Neural cell (in vitro differentiated cells): ENCODE results near the gene VWA8. TPM values are rescaled to one million over a fixed set of nuclear protein-coding genes. Genes with fewer than 3 reads are reported as not detected.

Experiments
- H2AFZ ChIP-seq: fragments of 200-600, 300-800 bp; sonication (generic), shearing (Covaris generic); 2 replicates; pipeline ENCODE4 v1.6.0; 2014; ENCODE audit warnings: low read depth, mild to moderate bottlenecking, antibody characterized with exemption, low read length, moderate library complexity
- H3F3A ChIP-seq: fragments of 200-600 bp; shearing (Covaris generic); 2 replicates; pipeline ENCODE4 v1.6.1; 2016; ENCODE audit warnings: mild to moderate bottlenecking, moderate library complexity, mixed read lengths, antibody characterized with exemption, low read length; ENCODE audit not compliant: insufficient read depth, poor library complexity, severe bottlenecking
- H3K27ac ChIP-seq: fragments of 200-600, 300-800 bp; sonication (generic), shearing (Covaris generic); 2 replicates; pipeline ENCODE4 v1.5.1; 2014; ENCODE audit warnings: mild to moderate bottlenecking, low read length, moderate library complexity
- H3K27me3 ChIP-seq: fragments of 300-800, 200-600 bp; sonication (generic), shearing (Covaris generic); 2 replicates; pipeline ENCODE4 v1.6.0; 2014; ENCODE audit warnings: mild to moderate bottlenecking, low read depth, low read length, moderate library complexity; ENCODE audit not compliant: insufficient read depth
- H3K36me3 ChIP-seq: fragments of 300-800, 200-600 bp; sonication (generic), shearing (Covaris generic); 2 replicates; pipeline ENCODE4 v1.5.1; 2014; ENCODE audit warnings: mild to moderate bottlenecking, antibody characterized with exemption, low read length, moderate library complexity; ENCODE audit not compliant: insufficient read depth
- H3K4me2 ChIP-seq: fragments of 300-800, 200-600 bp; sonication (generic), shearing (Covaris generic); 2 replicates; pipeline ENCODE4 v1.6.0; 2014; ENCODE audit warnings: mild to moderate bottlenecking, low read length
- H3K4me3 ChIP-seq: fragments of 300-800, 200-600 bp; sonication (generic), shearing (Covaris generic); 2 replicates; pipeline ENCODE4 v1.5.1; 2014; ENCODE audit warnings: mild to moderate bottlenecking, low read length, moderate library complexity
- H3K79me2 ChIP-seq: fragments of 200-600 bp; shearing (Covaris generic); replicated peaks from 2 replicates; pipeline ENCODE4 v1.6.0; 2014; ENCODE audit warnings: mild to moderate bottlenecking, low read length, moderate library complexity; ENCODE audit not compliant: insufficient read depth
- H3K9ac ChIP-seq: fragments of 300-800, 200-600 bp; sonication (generic), shearing (Covaris generic); 2 replicates; pipeline ENCODE4 v1.6.1; 2016; ENCODE audit warnings: mild to moderate bottlenecking, low read length, mixed read lengths
- H3K9me2 ChIP-seq: fragments of 200-600 bp; shearing (Covaris generic); 2 replicates; pipeline ENCODE4 v1.6.1; 2016; ENCODE audit warnings: mild to moderate bottlenecking, low read length, mixed read lengths; ENCODE audit not compliant: insufficient read depth
- H3K9me3 ChIP-seq: fragments of 200-600, 300-800 bp; sonication (generic), shearing (Covaris generic); 2 replicates; pipeline ENCODE4 v1.6.1; 2016; ENCODE audit warnings: mild to moderate bottlenecking, mixed run types, low read length, moderate library complexity, mixed read lengths
- H4K20me1 ChIP-seq: fragments of 200-600 bp; shearing (Covaris generic); 2 replicates; pipeline ENCODE4 v1.6.1; 2016; ENCODE audit warnings: mild to moderate bottlenecking, mixed run types; ENCODE audit not compliant: insufficient read depth
- CTCF ChIP-seq: fragments of 450-650 bp; IDR thresholded peaks from 2 replicates; pipeline ENCODE4 v1.5.1; 2014; ENCODE audit warnings: antibody characterized with exemption, mild to moderate bottlenecking, moderate library complexity; ENCODE audit not compliant: poor library complexity, severe bottlenecking
- EP300 ChIP-seq: fragments of 450-650 bp; conservative IDR thresholded peaks from 2 replicates; pipeline ENCODE4 v1.6.1; 2014; ENCODE audit warnings: antibody characterized with exemption, mild to moderate bottlenecking, moderate library complexity; ENCODE audit not compliant: poor library complexity, severe bottlenecking
- EZH2 ChIP-seq: fragments of 200-600, 300-800 bp; shearing (Covaris generic), sonication (generic); IDR thresholded peaks from 2 replicates; pipeline ENCODE4 v1.6.1; 2014; ENCODE audit warnings: antibody characterized with exemption, low read length, borderline replicate concordance, mild to moderate bottlenecking; ENCODE audit not compliant: insufficient read depth, poor library complexity, severe bottlenecking
- MXI1 ChIP-seq: fragments of 450-650 bp; conservative IDR thresholded peaks from 2 replicates; pipeline ENCODE4 v1.6.1; 2014; ENCODE audit warnings: antibody characterized with exemption, mild to moderate bottlenecking; ENCODE audit not compliant: poor library complexity, severe bottlenecking
- POLR2AphosphoS5 ChIP-seq: IDR thresholded peaks from 2 replicates; pipeline ENCODE4 v1.6.1; 2012
- RAD21 ChIP-seq: fragments of 450-650 bp; conservative IDR thresholded peaks from 2 replicates; pipeline ENCODE4 v1.6.1; 2014; ENCODE audit warnings: antibody characterized with exemption, mild to moderate bottlenecking, moderate library complexity
- REST ChIP-seq: IDR thresholded peaks from 2 replicates; pipeline ENCODE4 v1.6.1; 2012; ENCODE audit warnings: borderline replicate concordance
- SMC3 ChIP-seq: fragments of 450-650 bp; conservative IDR thresholded peaks from 2 replicates; pipeline ENCODE4 v1.6.1; 2014; ENCODE audit warnings: antibody characterized with exemption, mild to moderate bottlenecking, moderate library complexity; ENCODE audit not compliant: poor library complexity
- TAF1 ChIP-seq: IDR thresholded peaks from 2 replicates; pipeline ENCODE4 v1.6.1; 2012; ENCODE audit warnings: low read depth
- polyA plus RNA-seq: library from polyadenylated mRNA; depleted of rRNA; stranded (reverse); fragments of >200 nt; gene quantifications from 2 replicates; pipeline ENCODE4 v1.2.3, GENCODE V29; 2014

Gene VWA8
- polyA plus RNA-seq, 1 donor from 2014 or later = 3.6 TPM

DNA sequence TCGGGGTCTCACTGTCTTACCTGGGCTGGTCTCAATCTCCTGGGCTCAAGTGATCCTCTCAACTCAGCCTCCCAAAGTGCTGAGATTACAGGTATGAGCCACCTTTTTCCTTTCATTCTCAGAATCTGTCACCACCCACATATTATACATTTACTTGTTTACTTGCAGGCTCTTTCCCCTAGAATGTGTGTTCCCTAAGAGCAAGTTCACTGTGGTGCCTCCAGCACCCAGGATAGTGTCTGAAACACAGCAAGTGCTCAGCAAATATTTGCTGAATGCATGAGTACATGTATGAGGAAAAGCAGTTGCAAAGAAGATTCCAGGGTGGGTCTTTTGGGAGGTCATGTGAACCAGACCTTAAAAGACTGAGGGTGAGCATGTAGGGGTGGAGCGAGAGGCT is 406.7 kb downstream of the VWA8 start:
- H3F3A ChIP-seq = no peaks in the 10 kb centered on the region
- no peaks in the 10 kb centered on the region for H3K27me3 ChIP-seq
- H2AFZ ChIP-seq = no peak overlapping the region
- H3K27ac ChIP-seq = no peak overlapping the region
- H3K9ac ChIP-seq = no peak overlapping the region
- H3K4me2 ChIP-seq = no peak overlapping the region
- no peak for TF ChIP-seq TAF1
- no peak for TF ChIP-seq MXI1
- TF ChIP-seq REST = no peak
- no peak for TF ChIP-seq CTCF
- TF ChIP-seq RAD21 = no peak
- TF ChIP-seq EZH2 = no peak
- no peak for TF ChIP-seq SMC3
- TF ChIP-seq POLR2AphosphoS5 = no peak
- TF ChIP-seq EP300 = no peak
- no peak overlapping the region for H3K4me3 ChIP-seq
- no peaks in the 10 kb centered on the region for H3K79me2 ChIP-seq
- H3K36me3 ChIP-seq = no peaks in the 10 kb centered on the region
- H3K9me3 ChIP-seq = no peaks in the 10 kb centered on the region
- no peaks in the 10 kb centered on the region for H3K9me2 ChIP-seq
- H4K20me1 ChIP-seq = no peaks in the 10 kb centered on the region

DNA sequence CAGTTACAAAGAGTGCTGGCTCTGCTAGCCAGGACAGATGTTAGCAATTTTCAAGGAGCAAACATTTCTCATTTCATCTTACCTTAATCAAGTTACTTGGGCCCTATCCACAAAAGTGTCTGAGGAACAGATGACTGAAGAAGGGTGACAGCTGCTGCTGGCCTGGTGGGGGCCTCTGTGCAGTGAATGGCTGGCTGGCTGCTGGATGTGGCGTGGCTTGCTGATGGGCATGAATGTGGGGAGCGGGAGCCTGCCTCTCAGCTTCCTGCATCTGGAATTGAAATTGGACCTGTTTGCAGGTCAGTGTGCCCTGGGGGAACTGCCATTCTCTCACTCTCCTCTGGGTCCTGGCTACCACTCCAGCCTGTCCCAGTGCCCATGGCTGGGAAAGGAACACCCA is 408.9 kb downstream of the VWA8 start:
- Histone ChIP-seq H3K9me3 (no peaks in the 10 kb centered on the region), H3K27me3 (no peaks in the 10 kb centered on the region), H3K27ac (no peak overlapping the region), H3K4me2 (no peak overlapping the region), H3K9ac (no peak overlapping the region), H3F3A (no peaks in the 10 kb centered on the region), H2AFZ (no peak overlapping the region), H3K9me2 (no peaks in the 10 kb centered on the region), H4K20me1 (no peaks in the 10 kb centered on the region), H3K79me2 (no peaks in the 10 kb centered on the region), H3K4me3 (no peak overlapping the region), H3K36me3 (no peaks in the 10 kb centered on the region)
- TF ChIP-seq MXI1 (no peak), POLR2AphosphoS5 (no peak), CTCF (no peak), RAD21 (no peak), EZH2 (no peak), TAF1 (no peak), SMC3 (no peak), EP300 (no peak), REST (no peak)
